ENCODE measurements around the gene SCAI.
"Not testable (repeated sequence)": the region's sequence is repeated elsewhere in the genome, so short reads cannot be mapped to it uniquely, and the experiment has no call there.

Gene SCAI

DNA sequence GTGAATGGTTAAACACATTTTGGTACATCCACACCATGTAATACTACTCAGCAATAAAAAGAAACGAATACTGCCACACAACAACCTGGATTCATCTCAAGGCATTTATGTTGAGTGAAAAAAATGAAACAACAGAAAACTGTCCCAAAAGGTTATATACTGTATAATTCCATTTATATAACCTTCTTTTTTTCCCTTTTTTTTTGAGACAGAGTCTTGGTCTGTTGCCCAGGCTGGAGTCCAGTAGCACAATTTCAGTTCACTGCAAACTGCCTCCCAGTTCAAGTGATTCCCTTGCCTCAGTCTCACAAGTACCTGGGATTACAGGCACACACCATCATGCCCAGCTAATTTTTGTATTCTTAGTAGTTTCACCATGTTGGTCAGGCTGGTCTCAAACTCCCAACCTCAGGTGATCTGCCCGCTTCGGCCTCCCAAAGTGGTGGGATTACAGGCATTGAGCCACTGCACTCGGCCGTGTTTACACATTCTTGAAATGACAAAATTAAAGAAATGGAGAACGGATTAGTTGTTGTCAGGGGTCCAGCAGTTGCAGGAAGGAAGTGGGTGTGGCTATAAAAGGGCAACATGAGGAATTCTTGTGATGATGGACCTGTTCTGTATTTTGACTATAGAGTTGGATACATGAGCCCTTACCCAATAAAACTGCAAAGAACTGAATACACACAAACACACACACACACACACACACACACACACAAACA, 28.9 kb upstream of the SCAI start:
- Histone ChIP-seq H4K91ac (ENCODE audit: low read length) (no peak overlapping the region), H2BK120ac (ENCODE audit: low read depth, low read length) (no peak overlapping the region), H3K4me2 (ENCODE audit: low read length, poor library complexity, severe bottlenecking) (no peak overlapping the region), H2AK5ac (ENCODE audit: low read length, severe bottlenecking) (no peak overlapping the region), H3K9ac (ENCODE audit: low read length) (no peak overlapping the region), H3K27me3 (ENCODE audit: control insufficient read depth in 1 of 2, insufficient read depth in 1 of 2, low read length in 2 of 2) (no peaks in the 10 kb centered on the region), H4K8ac (ENCODE audit: low read length) (no peak overlapping the region), H3K4me3 (ENCODE audit: insufficient read depth in 1 of 2, low read depth in 1 of 2, low read length in 2 of 2) (no peak overlapping the region), H3K14ac (ENCODE audit: low read length in 2 of 2) (no peak overlapping the region), H2BK5ac (ENCODE audit: low read depth, low read length, poor library complexity, severe bottlenecking) (no peak overlapping the region), H3K9me3 (ENCODE audit: control insufficient read depth, low read length) (no peaks in the 10 kb centered on the region), H3K79me1 (replicated peaks; ENCODE audit: low read length, poor library complexity, severe bottlenecking) (peaks cover 3% of the 10 kb centered on the region), H2AFZ (ENCODE audit: low read depth, low read length) (no peak overlapping the region), H2BK12ac (ENCODE audit: low read length in 2 of 2) (no peak overlapping the region), H3K36me3 (ENCODE audit: control insufficient read depth in 1 of 2, insufficient read depth in 2 of 2, low read depth in 1 of 2, low read length in 2 of 2) (peaks cover 3 to 20% of the 10 kb centered on the region in 2 experiments), H3K4me1 (ENCODE audit: control insufficient read depth, insufficient read depth, low read depth, low read length) (peaks cover 1% of the 10 kb centered on the region), H3K18ac (ENCODE audit: low read depth in 1 of 2, low read length in 2 of 2) (no peak overlapping the region), H3K27ac (ENCODE audit: low read length, poor library complexity, severe bottlenecking) (no peak overlapping the region), H2BK15ac (ENCODE audit: low read depth, poor library complexity, severe bottlenecking) (no peak overlapping the region), H3K4ac (ENCODE audit: low read depth in 1 of 2, low read length in 2 of 2) (no peak overlapping the region), H3K23ac (ENCODE audit: low read length in 2 of 2) (no peak overlapping the region)
- no peak for DNase-seq
- 66% methylated on average over 6 of the region's 6 CpGs for WGBS

DNA sequence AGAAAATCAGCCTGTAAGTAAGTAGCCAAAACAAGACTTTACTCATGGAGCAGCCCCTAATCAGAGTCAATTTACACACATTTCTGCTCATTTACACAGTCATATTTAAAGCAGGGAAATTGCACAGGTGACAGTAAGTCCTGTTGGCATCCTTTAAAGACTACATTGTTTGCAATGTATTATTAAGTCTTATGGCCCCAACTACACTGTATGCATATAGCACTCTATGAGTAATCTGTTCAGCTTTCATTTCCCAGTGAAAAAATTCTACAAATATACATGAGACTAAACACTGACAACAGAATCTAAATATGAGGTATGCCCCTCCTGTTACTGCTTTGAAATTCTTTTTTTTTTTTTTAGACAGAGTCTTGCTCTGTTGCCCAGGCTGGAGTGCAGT, 26.6 kb upstream of the SCAI start:
- Histone ChIP-seq H3K4me3 (ENCODE audit: insufficient read depth in 1 of 2, low read depth in 1 of 2, low read length in 2 of 2) (no peak overlapping the region), H2BK15ac (ENCODE audit: low read depth, poor library complexity, severe bottlenecking) (no peak overlapping the region), H2BK120ac (ENCODE audit: low read depth, low read length) (no peak overlapping the region), H3K9ac (ENCODE audit: low read length) (no peak overlapping the region), H3K9me3 (ENCODE audit: control insufficient read depth, low read length) (no peaks in the 10 kb centered on the region), H3K36me3 (ENCODE audit: control insufficient read depth in 1 of 2, insufficient read depth in 2 of 2, low read depth in 1 of 2, low read length in 2 of 2) (peaks cover 3 to 20% of the 10 kb centered on the region in 2 experiments), H3K27ac (ENCODE audit: low read length, poor library complexity, severe bottlenecking) (no peak overlapping the region), H2BK5ac (ENCODE audit: low read depth, low read length, poor library complexity, severe bottlenecking) (no peak overlapping the region), H3K4me2 (ENCODE audit: low read length, poor library complexity, severe bottlenecking) (no peak overlapping the region), H2AK5ac (ENCODE audit: low read length, severe bottlenecking) (no peak overlapping the region), H3K14ac (ENCODE audit: low read length in 2 of 2) (no peak overlapping the region), H3K18ac (ENCODE audit: low read depth in 1 of 2, low read length in 2 of 2) (no peak overlapping the region), H4K8ac (ENCODE audit: low read length) (no peak overlapping the region), H3K79me1 (replicated peaks; ENCODE audit: low read length, poor library complexity, severe bottlenecking) (no peaks in the 10 kb centered on the region), H3K4me1 (ENCODE audit: control insufficient read depth, insufficient read depth, low read depth, low read length) (peaks cover 1% of the 10 kb centered on the region), H3K4ac (ENCODE audit: low read depth in 1 of 2, low read length in 2 of 2) (no peak overlapping the region), H4K91ac (ENCODE audit: low read length) (no peak overlapping the region), H3K27me3 (ENCODE audit: control insufficient read depth in 1 of 2, insufficient read depth in 1 of 2, low read length in 2 of 2) (no peaks in the 10 kb centered on the region), H3K23ac (ENCODE audit: low read length in 2 of 2) (no peak overlapping the region), H2AFZ (ENCODE audit: low read depth, low read length) (no peak overlapping the region), H2BK12ac (ENCODE audit: low read length in 2 of 2) (no peak overlapping the region)
- no peak for DNase-seq

DNA sequence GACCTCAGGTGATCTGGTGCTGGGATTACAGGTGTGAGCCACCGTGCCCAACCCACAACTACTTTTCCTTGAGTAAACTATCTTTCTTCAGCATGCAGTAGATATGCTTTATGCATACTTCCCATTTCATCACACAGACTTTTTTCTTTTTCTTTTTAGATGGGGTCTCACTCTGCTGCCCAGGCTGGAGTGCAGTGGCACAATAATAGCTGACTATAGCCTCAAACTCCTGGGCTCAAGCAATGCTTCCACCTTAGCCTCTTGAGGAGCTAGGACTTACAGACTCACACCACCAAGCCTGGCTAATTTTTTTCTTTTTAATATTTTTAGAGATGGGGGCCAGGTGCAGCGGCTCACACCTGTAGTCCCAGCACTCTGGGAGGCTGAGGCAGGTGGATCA, 23.4 kb upstream of the SCAI start:
- Histone ChIP-seq H3K23ac (ENCODE audit: low read length in 2 of 2) (no peak overlapping the region), H2BK12ac (ENCODE audit: low read length in 2 of 2) (no peak overlapping the region), H3K27me3 (ENCODE audit: control insufficient read depth in 1 of 2, insufficient read depth in 1 of 2, low read length in 2 of 2) (no peaks in the 10 kb centered on the region), H2AK5ac (ENCODE audit: low read length, severe bottlenecking) (no peak overlapping the region), H2BK5ac (ENCODE audit: low read depth, low read length, poor library complexity, severe bottlenecking) (no peak overlapping the region), H3K27ac (ENCODE audit: low read length, poor library complexity, severe bottlenecking) (no peak overlapping the region), H2BK15ac (ENCODE audit: low read depth, poor library complexity, severe bottlenecking) (no peak overlapping the region), H3K14ac (ENCODE audit: low read length in 2 of 2) (no peak overlapping the region), H3K36me3 (ENCODE audit: control insufficient read depth in 1 of 2, insufficient read depth in 2 of 2, low read depth in 1 of 2, low read length in 2 of 2) (peaks cover 3 to 20% of the 10 kb centered on the region in 2 experiments), H3K4me3 (ENCODE audit: insufficient read depth in 1 of 2, low read depth in 1 of 2, low read length in 2 of 2) (no peak overlapping the region), H3K4me2 (ENCODE audit: low read length, poor library complexity, severe bottlenecking) (no peak overlapping the region), H3K4me1 (ENCODE audit: control insufficient read depth, insufficient read depth, low read depth, low read length) (peaks cover 1% of the 10 kb centered on the region), H2BK120ac (ENCODE audit: low read depth, low read length) (no peak overlapping the region), H3K4ac (ENCODE audit: low read depth in 1 of 2, low read length in 2 of 2) (no peak overlapping the region), H3K9ac (ENCODE audit: low read length) (no peak overlapping the region), H4K91ac (ENCODE audit: low read length) (no peak overlapping the region), H3K79me1 (replicated peaks; ENCODE audit: low read length, poor library complexity, severe bottlenecking) (peaks cover 3% of the 10 kb centered on the region), H2AFZ (ENCODE audit: low read depth, low read length) (no peak overlapping the region), H4K8ac (ENCODE audit: low read length) (no peak overlapping the region), H3K9me3 (ENCODE audit: control insufficient read depth, low read length) (no peaks in the 10 kb centered on the region), H3K18ac (ENCODE audit: low read depth in 1 of 2, low read length in 2 of 2) (no peak overlapping the region)
- 50% methylated on average over 2 of the region's 2 CpGs for WGBS
- no peak for DNase-seq

DNA sequence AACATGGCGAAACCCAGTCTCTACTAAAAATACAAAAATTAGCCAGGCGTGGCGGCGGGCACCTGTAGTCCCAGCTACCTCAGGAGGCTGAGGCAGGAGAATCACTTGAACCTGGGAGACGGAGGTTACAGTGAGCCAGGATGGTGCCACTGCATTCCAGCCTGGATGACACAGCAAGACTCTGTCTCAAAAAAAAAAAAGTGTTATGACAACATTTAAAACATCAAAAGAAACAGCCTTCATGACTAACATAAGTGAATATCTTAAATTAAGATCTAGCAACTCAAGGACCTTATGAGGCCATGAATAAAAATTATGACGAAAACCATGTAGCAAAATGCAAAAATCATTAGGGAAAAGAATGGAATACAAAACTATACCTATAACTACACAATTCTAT, 19.6 kb upstream of the SCAI start:
- H2BK5ac ChIP-seq (ENCODE audit: low read depth, low read length, poor library complexity, severe bottlenecking); H3K4ac ChIP-seq (ENCODE audit: low read depth in 1 of 2, low read length in 2 of 2); DNase-seq; H3K27ac ChIP-seq (ENCODE audit: low read length, poor library complexity, severe bottlenecking); H3K4me1 ChIP-seq (ENCODE audit: control insufficient read depth, insufficient read depth, low read depth, low read length); H3K79me1 ChIP-seq (replicated peaks; ENCODE audit: low read length, poor library complexity, severe bottlenecking); H3K9ac ChIP-seq (ENCODE audit: low read length); H2BK15ac ChIP-seq (ENCODE audit: low read depth, poor library complexity, severe bottlenecking); H3K36me3 ChIP-seq (ENCODE audit: control insufficient read depth in 1 of 2, insufficient read depth in 2 of 2, low read depth in 1 of 2, low read length in 2 of 2); H2AK5ac ChIP-seq (ENCODE audit: low read length, severe bottlenecking); H2BK12ac ChIP-seq (ENCODE audit: low read length in 2 of 2); H2AFZ ChIP-seq (ENCODE audit: low read depth, low read length); H4K8ac ChIP-seq (ENCODE audit: low read length); H3K9me3 ChIP-seq (ENCODE audit: control insufficient read depth, low read length); H4K91ac ChIP-seq (ENCODE audit: low read length); H2BK120ac ChIP-seq (ENCODE audit: low read depth, low read length); H3K4me3 ChIP-seq (ENCODE audit: insufficient read depth in 1 of 2, low read depth in 1 of 2, low read length in 2 of 2); H3K14ac ChIP-seq (ENCODE audit: low read length in 2 of 2); H3K4me2 ChIP-seq (ENCODE audit: low read length, poor library complexity, severe bottlenecking); H3K18ac ChIP-seq (ENCODE audit: low read depth in 1 of 2, low read length in 2 of 2); H3K27me3 ChIP-seq (ENCODE audit: control insufficient read depth in 1 of 2, insufficient read depth in 1 of 2, low read length in 2 of 2); H3K23ac ChIP-seq (ENCODE audit: low read length in 2 of 2): not testable (repeated sequence)
- WGBS = 100% methylated on average over 5 of the region's 6 CpGs
